ENCODE measurements around the gene RAB7A. TPM values are rescaled to one million over a fixed set of nuclear protein-coding genes. Genes with fewer than 3 reads are reported as not detected.

RAB7A gene
- polyA plus RNA-seq, 4 donors, result 222 to 281 (median 253) TPM

DNA sequence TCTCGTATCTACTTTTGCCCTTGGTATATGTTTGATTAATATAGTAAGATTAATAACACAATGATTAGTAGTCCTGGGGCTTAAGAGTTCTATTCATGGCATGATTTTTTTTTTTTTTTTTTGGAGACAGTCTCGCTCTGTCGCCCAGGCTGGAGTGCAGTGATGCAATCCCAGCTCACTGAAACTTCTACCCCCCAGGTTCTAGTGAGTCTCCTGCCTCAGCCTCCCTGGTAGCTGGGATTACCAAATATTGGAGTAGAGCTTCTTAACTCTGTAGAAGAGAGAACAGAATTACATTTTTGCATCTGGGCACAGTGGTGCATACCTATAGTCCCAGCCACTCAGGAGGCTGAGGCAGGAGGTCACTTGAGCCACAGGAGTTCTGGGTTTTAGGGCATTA, 58.9 kb downstream of the RAB7A start:
- no peak for DNase-seq (ENCODE audit: low read depth in 4 of 4, low spot score in 3 of 4)

DNA sequence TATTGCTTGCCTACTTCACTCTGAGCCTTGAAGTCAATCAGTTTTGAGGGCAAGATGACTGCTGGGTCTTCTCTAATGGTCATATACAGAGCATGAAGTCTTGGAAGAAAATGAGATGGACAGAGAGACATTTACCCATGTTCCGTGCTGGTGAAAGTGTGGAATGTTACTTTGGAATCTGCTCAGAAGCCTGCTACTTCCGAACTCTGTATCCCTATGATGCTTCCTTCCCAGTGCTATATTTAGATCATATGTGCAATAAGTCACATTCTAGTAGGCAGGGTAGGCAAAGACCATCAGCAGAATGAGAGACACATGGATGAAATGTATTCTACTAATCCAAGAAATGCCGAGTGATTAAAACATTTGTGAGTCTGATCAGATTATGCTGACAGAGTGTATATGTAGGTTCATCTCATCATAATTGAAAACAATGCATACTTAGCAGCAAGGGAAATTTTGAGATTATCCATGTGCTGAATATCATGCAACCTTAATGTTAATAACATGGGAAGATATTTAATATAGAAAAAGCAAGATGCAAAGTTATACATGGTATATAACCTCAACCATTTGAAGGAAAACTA, 60.5 kb downstream of the RAB7A start:
- DNase-seq (ENCODE audit: low read depth in 4 of 4, low spot score in 3 of 4), result no peak

DNA sequence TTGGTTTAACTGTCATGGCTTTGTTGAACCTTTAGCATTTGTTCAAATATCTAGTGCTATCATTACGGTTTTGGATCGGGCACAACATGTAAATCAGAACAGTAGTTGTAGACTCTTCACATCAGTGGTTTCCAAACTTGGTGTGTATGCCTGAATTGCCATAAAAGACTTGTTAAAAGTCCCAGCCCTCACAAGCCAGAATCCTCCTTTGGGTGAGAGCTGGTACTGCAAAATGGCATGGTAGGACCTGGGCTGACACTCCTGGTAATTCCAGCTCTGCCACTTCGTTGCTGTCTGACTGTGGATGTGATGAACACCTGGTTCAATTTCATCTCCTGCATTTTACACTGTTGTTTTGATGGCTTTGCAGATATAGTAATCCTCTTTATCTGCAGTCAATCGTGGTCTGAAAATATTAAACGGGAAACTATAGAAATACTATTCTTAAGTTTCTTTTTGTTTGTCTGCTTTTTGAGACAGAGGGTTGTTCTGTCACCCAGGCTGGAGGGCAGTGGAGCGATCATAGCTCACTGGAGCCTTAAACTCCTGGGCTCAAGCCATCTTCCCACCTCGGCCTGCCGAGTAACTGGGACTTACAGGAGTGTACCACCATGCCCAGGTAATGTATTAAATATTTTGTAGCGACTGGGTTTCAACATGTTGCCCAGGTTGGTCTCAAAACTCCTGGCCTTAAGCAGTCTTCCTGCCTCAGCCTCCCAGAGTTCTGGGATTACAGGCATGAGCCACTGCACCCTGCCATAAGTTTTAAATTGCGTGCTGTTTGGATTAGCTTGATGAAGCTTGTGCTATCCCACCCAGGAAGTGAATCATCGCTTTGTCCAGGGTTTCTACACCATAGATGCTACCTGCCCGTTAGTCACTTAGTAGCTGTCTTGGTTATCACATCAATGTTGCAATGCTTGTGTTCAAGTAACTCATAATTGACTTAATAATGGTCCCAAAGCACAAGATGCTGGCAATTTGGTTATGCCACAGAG, 61.6 kb downstream of the RAB7A start:
- no peak for DNase-seq (ENCODE audit: low read depth in 4 of 4, low spot score in 3 of 4)

DNA sequence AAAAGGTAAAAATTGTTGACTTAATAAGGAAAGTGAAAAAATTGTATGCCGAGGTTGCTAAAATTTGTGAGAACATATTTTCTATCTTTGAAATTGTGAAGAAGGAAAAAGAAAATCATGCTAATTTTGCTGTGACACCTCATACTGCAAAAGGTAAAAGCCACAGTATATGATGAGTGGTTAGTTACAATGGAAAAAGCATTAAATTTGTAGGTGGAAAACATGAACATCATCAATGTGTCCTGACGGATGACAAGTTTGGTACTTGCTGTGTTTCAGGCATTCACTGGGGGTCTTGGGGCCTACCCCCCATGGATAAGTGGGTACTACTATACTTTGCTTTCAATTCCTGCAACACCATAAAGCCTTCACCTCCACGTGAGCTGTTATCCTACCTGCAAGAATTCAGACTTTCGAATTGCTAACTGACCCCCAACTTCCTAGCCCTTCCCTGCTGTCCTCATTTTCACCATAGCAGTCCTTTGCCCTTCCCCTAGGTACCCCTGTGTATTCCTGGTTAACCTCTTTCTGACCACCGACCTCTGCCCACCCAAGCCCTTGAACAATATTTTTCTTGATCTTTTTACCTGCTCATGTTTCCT, 62.4 kb downstream of the RAB7A start:
- no peak for DNase-seq (ENCODE audit: low read depth in 4 of 4, low spot score in 3 of 4)

DNA sequence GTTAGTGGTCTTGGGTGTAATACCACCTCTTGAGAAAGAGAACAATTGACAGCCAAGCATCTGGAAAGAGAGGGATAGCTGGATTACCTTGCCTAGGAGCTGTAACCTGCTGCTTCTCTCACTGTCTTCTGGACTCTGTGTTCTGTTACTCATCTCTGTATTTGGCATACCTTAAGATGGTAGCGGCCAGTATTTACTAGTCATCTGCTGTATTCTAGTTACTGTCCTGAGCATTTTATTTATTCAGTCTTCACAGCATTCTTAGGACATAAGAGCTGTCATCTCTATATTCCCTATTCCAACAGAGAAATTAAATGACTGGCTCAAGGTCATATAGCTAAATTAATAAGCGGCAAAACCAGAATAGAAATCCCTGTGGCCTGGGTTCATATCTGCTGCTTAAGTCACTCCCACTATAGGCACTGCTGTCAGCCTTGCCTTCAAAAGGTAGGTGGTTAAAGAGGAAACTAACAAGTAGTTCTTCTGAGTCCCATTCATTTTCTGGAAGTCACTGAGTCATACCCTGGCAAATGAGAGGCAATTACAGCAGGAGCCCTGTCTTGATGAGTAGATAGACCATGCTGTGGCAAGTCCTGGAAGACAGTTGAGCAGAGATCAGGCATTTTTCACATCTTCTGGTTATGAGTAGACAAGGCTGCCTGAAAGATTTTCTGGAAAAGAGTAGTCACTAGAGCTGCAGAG, 68.2 kb downstream of the RAB7A start:
- no peak for DNase-seq (ENCODE audit: low read depth in 4 of 4, low spot score in 3 of 4)

DNA sequence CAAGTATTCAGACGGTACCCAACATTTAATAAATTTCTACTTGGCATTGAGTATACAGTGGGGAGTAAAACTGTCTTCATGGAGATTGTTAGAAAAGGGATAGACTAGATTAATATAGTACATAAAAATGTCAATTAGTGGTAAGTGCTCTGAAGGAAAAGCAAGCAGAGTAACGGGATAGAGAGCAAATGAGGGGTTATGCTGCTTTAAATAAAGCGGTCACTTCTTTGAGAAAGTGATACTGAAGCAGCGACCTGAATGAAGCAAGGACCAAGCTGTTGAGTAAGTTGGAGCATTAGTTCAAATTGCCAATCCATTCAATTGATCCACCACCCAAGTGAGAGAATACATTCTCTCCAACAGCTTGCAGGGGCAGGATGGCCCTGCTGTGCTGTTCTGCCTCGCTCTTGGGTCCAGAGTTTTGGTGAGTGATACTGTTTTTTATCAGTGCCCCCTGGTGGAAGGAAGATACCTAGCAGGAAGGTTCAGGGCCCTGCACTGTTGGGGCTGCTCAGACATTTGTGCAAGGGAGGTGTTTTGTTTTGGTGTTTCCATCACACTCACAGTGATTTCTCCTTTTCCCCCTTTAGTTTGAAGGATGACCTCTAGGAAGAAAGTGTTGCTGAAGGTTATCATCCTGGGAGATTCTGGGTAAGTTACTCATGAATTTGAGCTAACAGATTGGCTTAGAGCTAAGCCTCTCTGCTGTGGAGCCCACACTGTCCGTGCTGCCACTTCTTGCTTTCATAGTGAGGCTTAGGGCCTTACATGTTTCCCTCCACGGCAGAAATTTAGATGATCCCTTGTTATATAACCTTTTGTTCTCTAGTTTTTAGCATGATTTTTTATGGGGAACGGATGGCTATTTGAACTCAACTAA, 69.0 kb downstream of the RAB7A start:
- peak in 3 of 4 donors; percentile 45 to 51 (median 49) for DNase-seq (ENCODE audit: low read depth in 4 of 4, low spot score in 3 of 4)

DNA sequence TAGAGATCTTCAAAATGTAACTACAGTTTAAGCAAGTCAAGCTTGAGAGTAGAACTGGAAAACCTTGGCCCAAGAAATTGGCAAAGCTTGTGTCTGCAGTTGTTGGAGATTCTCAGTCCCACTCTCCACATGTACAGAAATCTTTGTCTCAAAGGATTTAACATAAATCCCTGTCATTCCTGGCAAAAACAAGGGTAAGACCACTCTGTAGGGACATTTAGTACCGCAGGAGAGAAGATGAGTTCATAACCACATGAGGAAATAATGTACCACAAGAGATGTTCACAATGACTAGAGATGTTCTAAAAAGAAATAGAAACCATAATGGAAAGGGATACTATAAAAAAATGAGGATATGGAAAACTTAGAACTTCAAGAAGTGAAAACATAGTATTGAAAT, 73.7 kb downstream of the RAB7A start:
- DNase-seq (ENCODE audit: low read depth in 4 of 4, low spot score in 3 of 4), result no peak

DNA sequence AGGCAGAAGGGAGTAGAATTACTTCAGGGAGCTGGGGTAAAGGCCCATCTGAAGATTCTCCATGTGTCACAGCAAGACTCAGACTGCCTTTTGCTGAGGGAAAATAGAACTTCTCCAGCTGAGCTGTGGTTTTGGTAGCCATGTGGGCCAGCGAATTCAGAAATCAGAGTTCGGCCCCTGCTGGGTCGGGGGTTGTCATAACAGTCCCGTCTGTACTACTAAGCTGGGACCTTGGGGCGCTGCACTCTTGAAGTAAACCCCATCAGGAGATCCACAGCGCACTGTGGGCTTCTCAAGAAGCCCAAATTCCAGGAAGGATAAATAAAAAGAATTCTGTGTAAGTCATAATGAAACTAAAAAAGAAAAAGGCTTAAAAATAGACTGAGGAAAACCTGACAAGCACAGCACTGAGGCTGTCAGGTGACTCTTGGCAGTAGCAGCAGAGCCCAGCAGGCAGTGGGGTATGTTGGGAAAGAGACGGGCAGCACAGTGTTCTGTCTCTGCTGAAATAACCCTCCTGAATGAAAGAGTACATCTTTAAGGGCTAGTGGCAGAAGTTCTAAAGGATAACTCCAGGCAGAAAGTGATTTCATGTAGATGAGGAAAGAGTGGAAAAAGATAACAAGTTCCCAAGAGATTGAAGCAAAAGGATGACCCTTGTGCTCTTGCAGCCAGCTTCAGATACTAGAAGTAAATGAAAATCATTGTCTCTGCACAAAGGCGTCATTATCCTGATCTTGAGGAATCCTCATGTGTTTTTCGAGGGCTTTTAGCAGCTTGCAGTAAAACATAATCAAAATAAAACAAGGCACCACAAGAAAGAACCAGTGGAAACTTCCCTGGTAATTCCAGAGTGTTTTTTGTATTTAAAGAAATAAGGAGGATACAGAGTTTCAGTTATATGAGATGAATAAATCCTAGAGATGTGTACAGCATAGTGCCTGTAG, 74.5 kb downstream of the RAB7A start:
- no peak for DNase-seq (ENCODE audit: low read depth in 4 of 4, low spot score in 3 of 4)

DNA sequence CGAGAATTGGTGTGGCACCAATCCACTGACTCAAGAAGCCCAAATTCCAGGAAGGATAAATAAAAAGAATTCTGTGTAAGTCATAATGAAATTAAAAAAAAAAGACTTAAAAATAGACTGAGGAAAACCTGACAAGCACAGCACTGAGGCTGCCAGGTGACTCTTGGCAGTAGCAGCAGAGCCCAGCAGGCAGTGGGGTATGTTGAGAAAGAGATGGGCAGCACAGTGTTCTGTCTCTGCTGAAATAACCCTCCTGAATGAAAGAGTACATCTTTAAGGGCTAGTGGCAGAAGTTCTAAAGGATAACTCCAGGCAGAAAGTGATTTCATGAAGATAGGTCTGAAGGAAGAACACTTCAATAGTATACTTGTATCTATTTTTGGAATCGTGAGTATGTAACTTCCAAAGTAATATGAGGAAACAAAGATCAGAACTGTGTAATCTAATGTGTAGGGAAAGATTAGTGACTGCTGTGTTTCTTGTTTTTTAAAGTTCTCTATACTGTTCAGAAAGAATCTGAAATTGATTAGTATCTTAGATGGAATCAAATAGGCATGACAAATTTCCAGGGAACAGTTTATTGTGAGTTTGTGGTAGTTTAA, 75.9 kb downstream of the RAB7A start:
- no peak for DNase-seq (ENCODE audit: low read depth in 4 of 4, low spot score in 3 of 4)

DNA sequence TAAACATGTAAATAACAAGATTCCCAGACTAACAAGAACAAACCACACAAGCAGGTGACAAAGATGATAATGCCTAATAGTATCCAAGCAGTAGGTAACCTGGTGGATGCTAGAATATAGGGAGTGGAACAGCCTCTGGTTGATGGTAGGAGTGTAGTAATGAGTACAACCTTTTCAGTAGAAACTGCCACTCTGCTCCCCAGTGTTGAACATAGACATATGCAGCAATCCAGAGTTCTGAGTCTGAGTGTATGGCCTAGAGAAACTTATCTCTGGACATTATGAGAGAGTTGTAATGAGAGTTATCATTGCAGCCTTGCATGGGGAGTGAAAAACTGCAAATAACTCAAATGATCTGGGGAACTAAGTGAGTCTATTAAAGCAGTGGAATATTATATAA, 77.3 kb downstream of the RAB7A start:
- no peak for DNase-seq (ENCODE audit: low read depth in 4 of 4, low spot score in 3 of 4)

DNA sequence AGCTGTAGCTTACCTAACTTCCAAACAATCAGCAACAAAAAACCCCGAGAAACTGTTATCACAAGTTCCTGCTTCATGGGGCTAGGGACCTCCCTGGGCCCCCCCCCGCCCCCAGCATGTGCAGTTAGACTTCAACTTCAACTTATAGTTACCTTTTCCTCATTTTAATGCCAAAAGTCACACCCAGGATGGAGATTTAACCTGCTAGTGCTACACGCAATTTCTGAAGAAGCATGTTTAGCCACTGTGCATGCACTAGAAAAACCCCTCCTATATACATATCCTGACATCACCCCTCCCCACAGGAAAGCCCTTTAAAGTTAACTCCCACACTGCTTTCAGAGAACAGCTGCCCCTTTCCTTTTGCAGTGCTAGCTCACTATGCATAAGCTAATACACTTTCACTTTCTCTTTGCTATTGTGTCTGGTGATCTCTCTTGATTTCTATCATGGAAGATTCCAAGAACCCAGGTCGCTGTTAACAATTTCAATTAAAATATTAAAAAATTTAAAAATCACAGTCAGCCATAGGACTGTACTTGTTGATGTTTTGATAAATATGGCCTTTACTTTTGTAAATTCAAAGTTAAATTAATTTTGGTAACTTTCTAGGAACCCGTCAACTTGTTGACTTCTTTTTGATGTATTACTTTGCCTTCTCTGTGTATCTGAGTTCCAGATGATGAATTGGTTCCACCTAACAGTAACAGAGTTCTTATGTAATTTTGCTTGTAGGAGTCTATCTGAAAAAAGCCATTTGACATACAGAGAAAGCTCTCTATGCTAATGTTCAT, 78.2 kb downstream of the RAB7A start:
- peak in 3 of 4 donors; percentile 36 to 57 (median 46) for DNase-seq (ENCODE audit: low read depth in 4 of 4, low spot score in 3 of 4)

DNA sequence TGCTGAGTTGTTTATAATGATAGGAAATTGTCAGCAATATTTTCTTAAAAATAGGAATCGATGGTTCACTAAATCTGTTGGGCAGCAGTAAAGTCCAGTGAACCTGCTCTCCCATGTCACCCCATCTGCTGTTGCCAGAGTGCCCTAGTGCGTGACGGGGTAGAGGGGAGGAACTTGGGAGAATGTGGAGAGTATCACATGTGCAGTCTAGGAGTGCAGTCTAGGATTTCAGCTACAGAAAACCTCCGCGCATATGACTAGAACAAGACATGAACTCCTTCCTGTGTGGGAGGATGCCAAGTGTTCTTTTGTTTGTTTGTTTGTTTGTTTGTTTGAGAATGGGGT, 78.8 kb downstream of the RAB7A start:
- DNase-seq (ENCODE audit: low read depth in 4 of 4, low spot score in 3 of 4), result peak; percentile 46 to 73 (median 54)

DNA sequence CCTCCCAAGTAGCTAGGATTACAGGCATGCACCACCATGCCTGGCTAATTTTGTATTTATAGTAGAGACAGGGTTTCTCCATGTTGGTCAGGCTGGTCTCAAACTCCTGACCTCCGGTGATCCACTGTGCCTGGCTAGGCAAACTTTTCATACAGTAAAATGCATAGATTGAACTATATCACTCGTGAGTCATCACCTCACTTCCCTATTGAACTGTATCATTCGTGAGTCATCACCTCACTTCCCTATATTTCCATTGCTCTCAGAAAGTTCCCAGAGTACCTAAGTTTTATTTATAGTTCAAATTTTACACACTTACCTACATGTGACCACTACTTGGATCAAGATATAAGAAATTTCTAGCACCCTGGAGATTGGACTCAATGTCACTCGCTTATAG, 79.8 kb downstream of the RAB7A start:
- DNase-seq (ENCODE audit: low read depth in 4 of 4, low spot score in 3 of 4), result no peak

DNA sequence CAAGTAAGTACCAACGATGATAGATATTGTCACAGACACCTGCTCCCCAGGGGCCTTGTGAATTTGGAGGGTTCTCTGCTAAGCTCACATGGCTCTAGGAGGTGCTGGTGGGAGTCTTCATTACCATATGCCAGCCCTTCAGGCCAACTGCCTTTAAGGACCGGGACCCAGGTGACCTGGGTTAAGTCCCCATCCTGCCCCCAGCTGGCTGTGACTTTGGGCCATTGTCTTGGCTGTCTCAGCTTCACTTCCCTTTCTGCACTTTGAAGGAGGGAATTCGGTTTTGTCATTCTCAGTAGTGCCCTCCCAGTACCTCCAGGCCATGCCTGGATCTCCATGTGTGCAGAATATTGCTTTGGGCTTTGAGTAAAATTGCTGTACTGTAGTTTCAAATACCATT, 80.6 kb downstream of the RAB7A start:
- no peak for DNase-seq (ENCODE audit: low read depth in 4 of 4, low spot score in 3 of 4)

DNA sequence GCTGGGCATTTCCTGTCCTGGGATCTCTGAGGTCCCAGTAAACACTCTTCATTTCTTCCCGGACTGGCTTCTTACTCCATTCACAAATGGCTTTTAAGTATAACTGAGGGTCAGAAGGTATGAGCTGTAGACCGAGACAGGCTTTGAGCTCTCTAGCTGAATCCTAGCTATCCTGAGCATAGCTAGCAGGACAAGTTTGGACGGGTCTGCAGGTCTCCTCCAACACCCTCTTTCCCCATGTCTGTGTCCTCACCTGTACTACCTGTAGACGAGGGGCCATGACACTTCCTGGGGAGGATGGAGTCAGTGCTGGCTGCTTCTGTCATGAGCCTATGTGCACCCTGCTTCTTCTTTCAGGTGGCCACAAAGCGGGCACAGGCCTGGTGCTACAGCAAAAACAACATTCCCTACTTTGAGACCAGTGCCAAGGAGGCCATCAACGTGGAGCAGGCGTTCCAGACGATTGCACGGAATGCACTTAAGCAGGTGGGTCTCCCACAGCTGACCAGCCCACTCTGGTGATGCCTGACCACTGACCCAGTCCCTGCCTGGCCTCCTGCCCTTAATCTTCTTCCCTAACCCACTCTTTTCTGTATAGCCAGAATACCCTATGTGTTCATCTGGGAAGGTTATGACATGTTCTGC, 81.3 kb downstream of the RAB7A start:
- DNase-seq (ENCODE audit: low read depth in 4 of 4, low spot score in 3 of 4), result no peak

DNA sequence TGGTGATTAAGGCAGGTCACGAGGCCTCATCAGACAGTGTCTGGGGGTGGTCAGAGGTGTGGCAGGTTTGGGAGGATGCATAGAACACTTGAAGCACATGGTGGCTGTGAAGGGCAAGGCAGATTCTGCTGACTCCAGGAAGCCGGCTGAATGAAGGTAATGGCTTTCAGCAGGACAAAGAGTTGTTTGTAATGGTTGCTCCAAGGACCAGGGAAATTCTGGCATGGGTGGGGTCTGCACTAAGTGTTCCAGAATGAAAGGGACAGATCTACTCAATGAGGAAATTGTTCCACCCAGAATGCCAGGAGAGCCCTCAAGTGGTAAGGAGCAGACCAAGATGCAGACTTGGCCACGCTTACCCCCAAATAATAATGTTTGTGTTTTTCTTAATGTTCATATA, 82.7 kb downstream of the RAB7A start:
- no peak for DNase-seq (ENCODE audit: low read depth in 4 of 4, low spot score in 3 of 4)

DNA sequence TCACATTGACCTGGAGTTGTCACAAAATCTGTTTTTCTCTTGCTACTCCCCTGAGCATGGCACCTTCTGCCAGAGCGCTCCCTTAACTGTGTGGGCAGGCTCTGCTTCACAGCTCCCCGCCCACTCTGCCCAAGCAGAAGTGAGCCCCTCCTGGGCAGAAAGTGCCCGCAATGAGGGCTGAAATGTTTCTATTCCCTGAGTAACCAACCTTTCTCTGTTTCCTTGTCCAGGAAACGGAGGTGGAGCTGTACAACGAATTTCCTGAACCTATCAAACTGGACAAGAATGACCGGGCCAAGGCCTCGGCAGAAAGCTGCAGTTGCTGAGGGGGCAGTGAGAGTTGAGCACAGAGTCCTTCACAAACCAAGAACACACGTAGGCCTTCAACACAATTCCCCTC, 87.1 kb downstream of the RAB7A start:
- DNase-seq (ENCODE audit: low read depth in 4 of 4, low spot score in 3 of 4), result no peak

Data from left renal pelvis (tissue), 4 donors.